ENCODE measurements around the gene AGMO.
"Not testable (repeated sequence)": the region's sequence is repeated elsewhere in the genome, so short reads cannot be mapped to it uniquely, and the experiment has no call there.

AGMO gene

DNA sequence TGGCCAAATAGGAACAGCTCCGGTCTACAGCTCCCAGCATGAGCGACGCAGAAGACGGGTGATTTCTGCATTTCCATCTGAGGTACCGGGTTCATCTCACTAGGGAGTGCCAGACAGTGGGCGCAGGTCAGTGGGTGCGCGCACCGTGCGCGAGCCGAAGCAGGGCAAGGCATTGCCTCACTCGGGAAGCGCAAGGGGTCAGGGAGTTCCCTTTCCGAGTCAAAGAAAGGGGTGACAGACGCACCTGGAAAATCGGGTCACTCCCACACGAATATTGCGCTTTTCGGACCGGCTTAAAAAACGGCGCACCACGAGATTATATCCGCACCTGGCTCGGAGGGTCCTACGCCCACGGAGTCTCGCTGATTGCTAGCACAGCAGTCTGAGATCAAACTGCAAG is 14.5 kb downstream of the AGMO start:
- H3K27me3 Mint-ChIP-seq; H3K9me3 Mint-ChIP-seq; H3K4me3 Mint-ChIP-seq; H3K27ac Mint-ChIP-seq; H3K4me1 Mint-ChIP-seq (ENCODE audit: low read depth); H3K36me3 Mint-ChIP-seq (ENCODE audit: low read depth): not testable (repeated sequence)

- Mint-ChIP-seq H3K36me3 (ENCODE audit: low read depth) (no peaks in the 10 kb centered on the region), H3K27me3 (no peaks in the 10 kb centered on the region), H3K4me3 (no peak overlapping the region), H3K27ac (no peak overlapping the region), H3K9me3 (peaks cover 3% of the 10 kb centered on the region), H3K4me1 (ENCODE audit: low read depth) (no peaks in the 10 kb centered on the region)
Measured at GRCh38 chr7:15546272-15546792, 15.5 kb downstream of the AGMO start.

DNA sequence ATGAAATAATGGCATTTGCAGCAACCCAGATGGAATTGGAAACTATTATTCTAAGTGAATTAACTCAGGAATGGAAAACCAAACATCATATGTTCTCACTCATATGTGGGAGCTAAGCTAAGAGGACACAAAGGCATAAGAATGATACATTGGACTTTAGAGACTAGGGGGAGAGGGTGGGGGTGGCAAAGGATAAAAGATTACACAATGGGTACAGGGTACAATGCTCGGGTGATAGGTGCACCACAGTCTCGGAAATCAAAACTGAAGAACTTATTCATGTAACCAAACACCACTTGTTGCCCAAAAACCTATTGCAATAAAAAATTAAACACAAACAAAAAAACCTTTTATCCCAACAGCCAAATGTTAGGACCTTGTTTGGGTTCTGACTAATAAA is 17.8 kb downstream of the AGMO start:
- H3K27ac Mint-ChIP-seq: no peak overlapping the region

DNA sequence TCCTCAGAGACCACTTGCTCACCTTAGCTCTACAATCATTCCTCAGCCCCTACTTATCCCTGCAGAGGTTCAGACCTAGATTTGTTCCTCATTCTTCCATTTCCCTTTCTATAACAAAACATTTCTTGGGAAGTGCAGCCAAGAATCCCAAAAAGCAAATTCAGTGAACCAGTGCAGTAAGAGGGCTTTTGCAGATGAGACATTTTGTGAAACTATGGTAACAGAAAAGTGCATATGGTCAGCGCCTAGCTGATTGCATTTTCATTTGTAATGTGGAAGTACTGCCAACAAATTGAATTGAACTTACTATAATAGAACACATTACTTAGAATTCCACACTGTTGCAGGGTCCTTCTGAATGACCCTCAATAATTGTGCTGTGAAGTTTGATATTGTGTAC is 18.6 kb downstream of the AGMO start:
- peaks cover 6% of the 10 kb centered on the region for H3K9me3 Mint-ChIP-seq
- no peak overlapping the region for H3K4me3 Mint-ChIP-seq
- H3K27me3 Mint-ChIP-seq: no peaks in the 10 kb centered on the region
- H3K27ac Mint-ChIP-seq: no peak overlapping the region
- H3K4me1 Mint-ChIP-seq (ENCODE audit: low read depth): no peaks in the 10 kb centered on the region
- no peaks in the 10 kb centered on the region for H3K36me3 Mint-ChIP-seq (ENCODE audit: low read depth)

More for the DNA sequence above, 17.8 kb downstream of the AGMO start:
- Mint-ChIP-seq H3K9me3 (peaks cover 6% of the 10 kb centered on the region), H3K36me3 (ENCODE audit: low read depth) (no peaks in the 10 kb centered on the region), H3K27me3 (no peaks in the 10 kb centered on the region), H3K4me1 (ENCODE audit: low read depth) (no peaks in the 10 kb centered on the region), H3K4me3 (no peak overlapping the region)

DNA sequence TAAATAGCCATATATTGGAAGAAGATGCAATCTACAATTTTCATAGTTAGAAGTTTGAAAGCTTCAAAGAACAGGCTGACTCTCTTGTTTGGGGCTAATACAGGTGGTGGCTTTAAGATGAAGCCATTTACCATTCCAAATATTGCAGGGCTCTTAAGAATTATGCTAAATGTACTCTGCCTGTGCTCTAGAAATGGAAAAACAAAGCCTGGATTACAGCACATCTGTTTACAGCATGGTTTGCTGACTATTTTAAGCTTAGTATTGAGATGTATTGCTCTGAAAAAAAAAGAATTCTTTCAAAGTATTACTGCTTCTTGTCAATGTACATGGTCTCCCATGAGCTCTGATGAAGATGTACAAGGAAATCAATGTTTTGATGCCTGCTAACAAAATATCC is 34.2 kb downstream of the AGMO start:
- H3K27me3 Mint-ChIP-seq: no peaks in the 10 kb centered on the region
- no peak overlapping the region for H3K27ac Mint-ChIP-seq
- H3K4me3 Mint-ChIP-seq: no peak overlapping the region
- H3K36me3 Mint-ChIP-seq (ENCODE audit: low read depth): no peaks in the 10 kb centered on the region
- peaks cover 4% of the 10 kb centered on the region for H3K9me3 Mint-ChIP-seq
- no peaks in the 10 kb centered on the region for H3K4me1 Mint-ChIP-seq (ENCODE audit: low read depth)

- Mint-ChIP-seq H3K27ac (no peak overlapping the region), H3K9me3 (peaks cover 7% of the 10 kb centered on the region), H3K4me3 (no peak overlapping the region), H3K4me1 (ENCODE audit: low read depth) (no peaks in the 10 kb centered on the region), H3K36me3 (ENCODE audit: low read depth) (no peaks in the 10 kb centered on the region), H3K27me3 (no peaks in the 10 kb centered on the region)
Measured at GRCh38 chr7:15525652-15526263, 36.1 kb downstream of the AGMO start.

DNA sequence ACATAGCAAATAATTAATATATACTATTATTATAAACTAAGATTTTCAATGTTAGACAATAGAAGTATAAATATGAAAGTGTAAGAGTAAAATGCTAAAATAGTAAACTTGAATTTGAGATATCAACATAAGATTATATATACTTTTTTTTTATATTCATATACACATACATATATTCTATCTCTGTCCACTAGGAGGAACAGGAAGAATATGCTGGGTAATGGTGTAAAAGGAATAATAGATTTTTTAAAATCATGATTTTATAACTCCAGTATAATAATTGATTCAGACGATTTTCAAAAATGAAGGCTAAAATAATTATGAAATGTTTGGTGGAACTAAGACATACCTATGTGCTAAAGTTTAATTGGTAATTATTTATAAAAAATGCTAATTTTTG is 37.7 kb downstream of the AGMO start:
- Mint-ChIP-seq H3K27ac (no peak overlapping the region), H3K9me3 (peaks cover 12% of the 10 kb centered on the region), H3K4me3 (no peak overlapping the region), H3K4me1 (ENCODE audit: low read depth) (no peaks in the 10 kb centered on the region), H3K36me3 (ENCODE audit: low read depth) (no peaks in the 10 kb centered on the region), H3K27me3 (no peaks in the 10 kb centered on the region)

DNA sequence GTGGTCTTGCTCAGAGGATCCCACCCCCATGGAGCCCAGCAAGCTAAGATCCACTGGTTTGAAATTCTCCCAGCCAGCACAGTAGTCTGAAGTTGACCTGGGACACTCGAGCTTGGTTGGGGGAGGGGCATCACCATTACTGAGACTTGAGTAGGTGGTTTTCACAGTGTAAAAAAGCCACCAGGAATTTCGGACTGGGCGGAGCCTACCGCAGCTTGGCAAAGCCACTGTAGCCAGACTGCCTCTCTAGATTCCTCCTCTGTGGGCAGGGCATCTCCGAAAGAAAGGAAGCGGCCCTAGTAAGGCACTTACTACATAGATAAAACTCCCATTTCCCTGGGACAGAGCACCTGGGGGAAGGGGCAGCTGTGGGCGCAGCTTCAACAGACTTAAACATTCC is 44.0 kb downstream of the AGMO start:
- H3K36me3 Mint-ChIP-seq (ENCODE audit: low read depth); H3K27ac Mint-ChIP-seq; H3K27me3 Mint-ChIP-seq; H3K4me1 Mint-ChIP-seq (ENCODE audit: low read depth); H3K4me3 Mint-ChIP-seq: not testable (repeated sequence)
- H3K9me3 Mint-ChIP-seq: peaks cover 12% of the 10 kb centered on the region

GRCh38 chr7:15515252-15515651 is 46.6 kb downstream of the AGMO start:
- no peak overlapping the region for H3K4me3 Mint-ChIP-seq
- H3K36me3 Mint-ChIP-seq (ENCODE audit: low read depth): no peaks in the 10 kb centered on the region

DNA sequence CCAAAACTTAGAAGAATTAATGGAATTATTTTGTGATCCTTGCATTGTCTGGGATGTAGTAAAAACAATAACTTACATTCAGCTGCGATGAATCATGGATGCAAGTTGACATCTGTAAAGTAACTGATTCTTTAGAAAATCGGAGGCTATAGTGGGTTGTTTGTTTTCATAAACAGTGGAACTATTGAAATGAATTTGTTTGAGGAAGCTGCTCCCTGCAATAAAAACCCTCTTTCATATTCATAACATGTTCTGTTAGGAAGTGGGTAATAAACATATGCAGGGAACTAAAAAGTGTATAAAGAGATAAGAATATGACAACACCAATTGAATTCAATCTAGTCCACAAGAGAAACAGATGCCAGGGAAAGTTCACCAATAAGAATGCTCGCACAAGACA is 53.6 kb downstream of the AGMO start:
- Mint-ChIP-seq H3K36me3 (ENCODE audit: low read depth) (no peaks in the 10 kb centered on the region), H3K9me3 (no peaks in the 10 kb centered on the region), H3K4me1 (ENCODE audit: low read depth) (no peaks in the 10 kb centered on the region), H3K4me3 (no peak overlapping the region), H3K27ac (no peak overlapping the region), H3K27me3 (no peaks in the 10 kb centered on the region)

More at GRCh38 chr7:15515252-15515651, 46.6 kb downstream of the AGMO start:
- no peak overlapping the region for H3K27ac Mint-ChIP-seq
- no peaks in the 10 kb centered on the region for H3K27me3 Mint-ChIP-seq
- no peaks in the 10 kb centered on the region for H3K4me1 Mint-ChIP-seq (ENCODE audit: low read depth)
- peaks cover 5% of the 10 kb centered on the region for H3K9me3 Mint-ChIP-seq

- H3K36me3 Mint-ChIP-seq (ENCODE audit: low read depth): no peaks in the 10 kb centered on the region
- H3K4me3 Mint-ChIP-seq: no peak overlapping the region
- peaks cover 4% of the 10 kb centered on the region for H3K9me3 Mint-ChIP-seq
- H3K4me1 Mint-ChIP-seq (ENCODE audit: low read depth): no peaks in the 10 kb centered on the region
- no peak overlapping the region for H3K27ac Mint-ChIP-seq
- no peaks in the 10 kb centered on the region for H3K27me3 Mint-ChIP-seq
Measured at GRCh38 chr7:15507708-15508107, 54.1 kb downstream of the AGMO start.

DNA sequence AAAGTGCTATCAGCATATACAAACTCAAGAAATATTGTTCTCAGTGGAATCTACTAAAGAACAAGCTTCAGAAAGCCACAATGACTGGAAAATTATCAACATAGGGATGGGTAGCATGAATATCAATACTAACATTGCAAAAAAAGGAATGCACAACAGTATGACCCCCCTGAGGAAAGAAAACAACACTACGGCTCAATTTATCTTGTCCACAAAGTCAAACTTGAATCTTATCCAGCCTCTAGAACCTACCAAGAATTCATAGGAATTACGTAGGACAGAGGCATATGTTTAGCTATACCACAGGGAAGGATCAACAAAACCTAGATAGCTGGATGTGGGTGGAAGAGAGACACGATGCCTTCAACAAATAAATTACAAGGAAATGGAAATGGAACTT is 54.6 kb downstream of the AGMO start:
- Mint-ChIP-seq H3K27me3 (no peaks in the 10 kb centered on the region), H3K4me3 (no peak overlapping the region), H3K36me3 (ENCODE audit: low read depth) (no peaks in the 10 kb centered on the region), H3K9me3 (peaks cover 9% of the 10 kb centered on the region), H3K4me1 (ENCODE audit: low read depth) (no peaks in the 10 kb centered on the region), H3K27ac (no peak overlapping the region)

GRCh38 chr7:15505761-15506160 is 56.1 kb downstream of the AGMO start:
- Mint-ChIP-seq H3K36me3 (ENCODE audit: low read depth) (no peaks in the 10 kb centered on the region), H3K4me1 (ENCODE audit: low read depth) (no peaks in the 10 kb centered on the region), H3K9me3 (peaks cover 9% of the 10 kb centered on the region), H3K4me3 (no peak overlapping the region), H3K27ac (no peak overlapping the region), H3K27me3 (no peaks in the 10 kb centered on the region)

GRCh38 chr7:15504351-15504750 is 57.5 kb downstream of the AGMO start:
- H3K4me1 Mint-ChIP-seq (ENCODE audit: low read depth): no peaks in the 10 kb centered on the region
- H3K27me3 Mint-ChIP-seq: no peaks in the 10 kb centered on the region
- H3K36me3 Mint-ChIP-seq (ENCODE audit: low read depth): no peaks in the 10 kb centered on the region
- no peak overlapping the region for H3K4me3 Mint-ChIP-seq
- H3K27ac Mint-ChIP-seq: no peak overlapping the region
- peaks cover 12% of the 10 kb centered on the region for H3K9me3 Mint-ChIP-seq

DNA sequence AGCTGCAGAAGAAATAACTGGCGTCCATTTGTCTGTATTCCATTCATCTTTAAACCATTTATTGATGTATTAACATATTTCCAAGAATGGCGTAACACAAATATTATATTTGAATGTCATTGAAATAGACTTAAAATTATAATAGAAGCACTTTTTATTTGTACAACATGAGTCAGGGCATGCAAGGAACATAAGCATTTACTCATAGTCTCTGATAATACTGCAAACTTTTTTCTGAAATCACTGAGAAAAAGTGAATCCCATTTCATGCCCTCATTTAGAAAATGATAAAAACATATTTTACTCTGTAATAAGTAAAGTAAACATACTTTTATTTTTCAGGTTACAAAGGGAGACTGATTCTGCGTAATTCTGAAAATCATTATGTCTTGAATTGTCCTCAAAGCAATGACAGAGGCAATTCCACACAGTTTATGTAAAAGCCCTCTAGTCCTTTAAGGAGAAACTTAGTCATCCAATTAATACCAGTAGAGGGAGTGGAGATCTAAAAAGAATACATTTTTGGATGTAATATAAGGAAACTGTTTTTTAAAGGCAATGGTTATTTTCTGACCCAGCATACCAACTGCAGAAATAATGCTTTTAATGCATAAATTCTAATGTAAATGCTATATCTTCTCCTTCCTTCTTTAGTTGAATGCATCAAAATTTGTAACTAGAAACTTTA is 58.1 kb downstream of the AGMO start:
- Mint-ChIP-seq H3K9me3 (peaks cover 13% of the 10 kb centered on the region), H3K27ac (no peak overlapping the region), H3K36me3 (ENCODE audit: low read depth) (no peaks in the 10 kb centered on the region), H3K4me3 (no peak overlapping the region), H3K27me3 (no peaks in the 10 kb centered on the region), H3K4me1 (ENCODE audit: low read depth) (no peaks in the 10 kb centered on the region)

GRCh38 chr7:15498465-15498864 is 63.4 kb downstream of the AGMO start:
- H3K4me3 Mint-ChIP-seq: no peak overlapping the region
- H3K27me3 Mint-ChIP-seq: no peaks in the 10 kb centered on the region
- no peaks in the 10 kb centered on the region for H3K36me3 Mint-ChIP-seq (ENCODE audit: low read depth)
- peaks cover 19% of the 10 kb centered on the region for H3K9me3 Mint-ChIP-seq
- no peak overlapping the region for H3K27ac Mint-ChIP-seq
- no peaks in the 10 kb centered on the region for H3K4me1 Mint-ChIP-seq (ENCODE audit: low read depth)
